ENCODE data around the gene ARL15.
"Not testable (repeated sequence)": the region's sequence is repeated elsewhere in the genome, so short reads cannot be mapped to it uniquely, and the experiment has no call there.

The ARL15 gene

GRCh38 chr5:54310433-54311175 lies at the start of gene ARL15:
Gene ARL15 (minus strand): TSS chr5:54310573.
- DNase-seq: peak; percentile 78

- no peak for DNase-seq
Observed at GRCh38 chr5:54360089-54360488, 49.7 kb upstream of the ARL15 start.

- no peak for DNase-seq
Observed at GRCh38 chr5:54357408-54358058, 47.2 kb upstream of the ARL15 start.

DNA sequence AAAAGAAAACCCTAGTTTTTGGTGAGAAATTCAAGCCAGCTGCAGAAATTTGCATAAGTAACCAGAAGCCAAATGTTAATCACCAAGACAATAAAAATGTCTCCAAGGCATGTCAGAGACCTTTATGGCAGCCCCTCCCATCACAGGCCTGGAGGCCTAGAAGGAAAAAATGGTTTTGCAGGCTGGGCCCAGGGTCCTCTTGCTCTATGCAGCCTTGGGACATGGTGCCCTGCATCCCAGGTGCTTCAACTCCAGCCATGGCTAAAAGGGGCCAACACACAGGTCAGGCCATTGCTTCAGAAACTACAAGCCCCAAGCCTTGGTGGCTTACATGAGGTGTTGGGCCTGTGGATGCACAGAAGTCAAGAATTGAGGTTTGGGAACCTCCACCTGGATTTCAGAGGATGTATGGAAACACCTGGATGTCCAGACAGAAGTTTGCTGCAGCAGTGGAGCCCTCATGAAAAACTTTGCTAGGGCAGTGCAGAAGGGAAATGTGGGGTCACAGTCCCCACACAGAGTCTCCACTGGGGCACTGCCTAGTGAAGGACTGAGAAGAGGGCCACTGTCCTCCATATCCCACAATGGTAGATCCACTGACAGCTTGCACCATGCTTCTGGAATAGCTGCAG lies 43.7 kb upstream of the ARL15 start:
- DNase-seq: not testable (repeated sequence)

- not testable (repeated sequence) for DNase-seq
Observed at GRCh38 chr5:54352580-54352979, 42.2 kb upstream of the ARL15 start.

DNA sequence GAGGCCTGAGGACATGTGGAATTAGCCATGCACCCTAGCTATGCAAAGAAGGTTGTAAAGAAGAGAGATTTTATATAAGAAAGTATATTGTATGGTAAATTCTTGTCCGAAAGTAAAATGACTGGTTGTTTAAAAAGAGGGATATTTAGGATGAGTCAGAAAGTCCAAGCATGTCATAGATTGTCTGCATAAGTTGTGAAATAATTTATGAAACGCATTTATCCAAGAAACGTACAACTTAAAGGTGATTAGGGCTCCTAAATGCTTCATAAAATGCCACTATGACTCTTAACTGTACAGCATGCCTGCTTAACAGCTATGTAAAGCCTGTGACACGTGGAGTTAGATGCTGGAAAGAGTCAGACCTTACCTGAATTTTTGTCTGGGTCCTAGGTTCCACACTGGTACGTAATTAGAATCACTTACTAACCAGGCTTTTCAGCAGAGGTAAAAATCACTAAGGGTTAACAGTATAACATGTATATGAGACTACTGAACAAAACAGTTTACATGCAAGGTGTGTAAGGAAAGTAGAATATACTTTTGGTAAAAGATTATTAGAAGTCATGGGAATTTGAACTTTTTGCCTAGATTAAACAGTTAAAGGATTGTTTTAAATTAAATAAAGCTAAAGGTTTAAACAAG lies 37.0 kb upstream of the ARL15 start:
- no peak for DNase-seq

DNA sequence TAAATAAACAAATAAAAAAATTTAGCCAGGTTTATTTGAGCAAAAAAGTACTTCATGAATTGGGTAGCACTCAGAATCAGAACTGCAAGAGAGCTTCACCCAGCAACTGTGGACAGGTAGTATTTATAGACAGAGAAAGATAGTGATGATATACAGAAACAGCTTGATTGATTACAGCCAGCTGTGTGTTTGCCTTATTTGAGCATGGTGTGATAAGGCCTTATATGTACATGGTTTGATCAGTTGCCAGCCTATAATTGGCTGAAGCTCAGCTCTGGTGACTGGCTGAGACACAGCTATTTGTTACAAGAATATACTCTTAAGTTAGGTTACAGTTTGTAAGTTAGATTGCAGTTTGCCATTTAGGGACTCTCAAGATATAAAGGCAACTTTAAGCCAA lies 34.3 kb upstream of the ARL15 start:
- no peak for DNase-seq

DNA sequence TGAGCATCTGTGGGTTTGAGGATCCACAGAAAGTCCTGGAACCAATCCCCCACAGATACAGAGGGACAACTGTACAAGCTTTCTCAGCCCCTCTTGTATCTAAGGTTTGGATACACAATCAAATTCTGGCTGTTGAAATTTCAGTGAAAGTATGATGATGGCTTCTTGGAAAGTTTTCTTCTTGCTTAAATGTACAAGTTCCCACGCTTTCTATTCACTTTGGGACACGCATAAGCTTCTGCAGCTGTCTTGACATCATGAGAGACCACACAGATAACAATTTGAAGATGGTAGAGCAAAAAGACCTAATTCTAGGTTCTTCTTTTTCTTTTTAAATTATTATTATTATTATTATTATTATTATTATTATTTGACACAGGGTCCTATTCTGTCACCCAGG lies 31.6 kb upstream of the ARL15 start:
- DNase-seq: no peak

- DNase-seq: no peak
Observed at GRCh38 chr5:54337523-54337922, 27.1 kb upstream of the ARL15 start.

GRCh38 chr5:54332720-54333119 lies 22.3 kb upstream of the ARL15 start:
- DNase-seq: no peak

DNA sequence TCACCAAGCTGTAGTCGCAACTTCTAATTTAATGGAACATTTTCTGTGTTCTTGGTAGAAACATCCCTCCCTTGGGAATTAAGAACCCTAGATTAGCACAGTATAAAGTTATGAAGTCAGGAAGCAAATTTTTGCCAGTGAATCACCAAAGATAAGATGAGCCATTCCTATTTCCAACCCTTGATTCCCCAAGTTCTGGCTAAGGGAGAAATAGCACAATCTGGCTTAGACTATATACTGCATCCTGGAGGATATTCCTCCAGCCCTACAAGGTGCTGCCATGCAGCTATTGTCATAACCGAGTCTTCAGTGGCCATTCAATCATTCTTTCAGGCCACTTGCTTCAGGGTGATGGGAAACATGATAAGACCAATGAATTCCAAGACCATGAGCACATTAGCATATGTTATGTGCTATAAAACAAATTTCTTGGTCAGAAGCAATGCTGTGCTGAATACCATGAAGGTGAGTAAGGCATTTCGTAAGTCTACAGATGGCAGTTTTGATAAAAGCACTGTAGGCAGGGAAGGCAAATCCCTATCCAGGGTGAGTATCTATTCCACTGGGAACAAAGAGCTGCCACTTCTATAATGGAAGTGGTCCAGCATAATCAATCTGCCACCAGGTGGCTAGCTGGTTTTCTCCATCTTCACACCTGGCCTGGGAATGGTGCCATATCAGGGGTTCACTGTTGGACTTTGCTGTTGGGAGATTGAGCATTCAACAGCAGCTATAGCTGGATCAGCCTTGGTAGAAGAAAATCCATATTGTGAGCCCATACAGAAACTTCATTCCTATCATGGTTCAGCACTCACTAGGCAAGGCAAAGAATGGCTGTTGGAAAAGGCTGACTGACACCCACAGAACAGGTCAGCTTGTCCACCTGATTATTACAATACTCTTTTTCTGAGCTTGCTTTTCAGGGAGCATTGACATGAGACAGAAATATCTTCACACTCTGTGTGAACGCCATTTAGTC lies 19.6 kb upstream of the ARL15 start:
- DNase-seq: no peak

DNA sequence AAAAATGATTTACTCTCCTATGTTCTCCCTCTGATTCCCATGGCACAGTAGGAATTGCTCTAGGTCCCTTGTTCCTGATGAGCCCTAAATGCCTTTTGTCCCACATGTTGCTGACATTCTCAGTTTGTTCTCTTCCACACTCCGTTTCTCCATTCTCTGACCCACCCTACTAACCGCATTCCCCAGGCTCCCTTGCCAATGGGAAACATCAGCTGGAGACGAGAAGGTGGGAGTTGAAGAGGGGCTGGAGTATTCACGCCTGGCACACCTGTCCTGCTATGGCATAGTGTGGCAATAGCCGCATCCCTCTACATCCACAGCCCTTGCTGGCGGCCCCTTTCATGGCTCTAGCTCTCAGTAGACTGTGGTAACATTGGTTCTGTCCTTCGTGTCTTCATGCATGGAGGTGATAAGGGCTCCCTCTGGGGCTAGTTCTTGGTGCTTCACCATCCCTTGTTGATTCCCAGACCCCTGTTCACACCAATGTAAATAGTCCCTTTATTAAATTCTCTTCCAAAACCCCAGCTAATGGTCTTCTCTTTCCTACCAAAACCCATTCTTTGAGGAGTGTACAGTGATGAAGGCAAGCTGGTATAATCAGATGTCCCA lies 16.4 kb upstream of the ARL15 start:
- DNase-seq: no peak

DNA sequence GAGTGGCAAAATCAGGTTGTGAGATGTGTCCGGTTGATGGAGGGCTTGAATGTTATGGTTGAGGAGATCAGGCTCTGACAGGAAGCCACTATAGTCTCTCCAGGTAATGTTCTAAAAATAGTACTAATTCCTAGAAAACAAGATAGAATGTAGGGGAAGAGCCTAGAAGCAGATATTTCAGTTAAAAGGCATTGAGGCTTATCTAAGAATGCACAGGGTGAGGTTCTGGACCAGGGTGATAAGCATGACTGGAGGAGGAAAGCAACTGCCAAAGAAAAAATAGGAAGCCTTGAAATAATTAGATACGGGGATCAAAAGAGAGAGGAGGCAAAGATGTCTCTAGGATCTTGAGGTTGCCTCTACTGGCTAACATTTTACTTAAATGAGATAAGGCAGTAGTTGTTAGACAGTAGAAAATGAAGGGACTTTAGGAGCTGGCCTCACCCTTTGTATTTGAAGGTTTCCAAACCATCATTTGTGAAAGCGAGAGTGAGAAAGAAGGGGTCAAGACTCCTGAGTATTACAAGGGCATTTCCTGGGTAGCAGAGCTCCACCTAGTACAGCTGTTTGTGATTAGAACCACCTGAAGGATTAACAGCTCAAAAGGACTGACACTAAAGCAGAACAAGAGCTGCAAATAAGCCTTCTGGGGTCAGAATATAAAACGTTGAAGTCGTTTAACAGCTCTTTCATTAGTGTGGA lies 15.4 kb upstream of the ARL15 start:
- DNase-seq: no peak

DNA sequence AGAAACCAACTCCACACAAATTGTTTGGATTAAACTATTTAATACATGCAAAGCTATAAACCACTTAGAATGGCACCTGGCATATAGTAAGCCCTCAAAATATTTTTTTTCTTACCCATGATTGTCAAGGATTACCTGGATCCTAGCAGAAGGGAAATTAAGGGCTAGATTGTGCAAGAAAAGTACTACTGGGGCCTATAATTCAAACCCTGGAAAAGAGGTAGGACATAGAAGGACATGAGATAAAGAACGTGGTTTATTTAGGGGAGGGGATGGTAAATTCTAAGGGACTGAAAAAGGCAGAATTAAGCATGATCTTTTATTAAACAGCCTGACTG lies 14.9 kb upstream of the ARL15 start:
- DNase-seq: no peak

DNA sequence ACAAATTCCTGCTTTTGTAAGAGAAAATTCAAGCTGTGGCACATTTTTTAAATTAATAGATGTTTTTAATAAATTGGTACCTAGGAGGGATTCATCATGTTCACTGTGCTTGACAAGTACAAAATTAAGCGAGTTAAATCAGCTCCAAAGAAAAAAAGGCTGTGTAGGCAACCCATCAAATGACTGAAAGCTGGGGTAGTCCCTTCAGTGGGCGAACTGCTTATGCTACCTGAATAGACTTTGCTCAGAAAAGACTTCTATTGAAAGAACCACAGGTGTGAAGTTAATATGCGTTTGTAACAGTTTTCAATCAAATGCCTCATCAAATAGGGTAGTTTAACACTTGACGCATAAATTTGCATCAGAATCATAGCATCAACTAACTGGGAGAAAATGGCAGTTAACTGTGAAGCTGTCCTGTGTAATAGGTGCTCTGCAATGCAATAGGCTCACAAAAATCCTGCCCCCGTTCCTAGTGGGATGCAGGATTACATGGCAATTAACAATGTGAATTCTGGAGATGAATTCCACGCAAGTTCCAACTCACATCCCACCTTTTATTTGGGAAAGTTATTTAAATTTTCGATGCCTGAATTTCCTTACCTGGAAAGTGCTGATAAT lies 14.4 kb upstream of the ARL15 start:
- DNase-seq: no peak

DNA sequence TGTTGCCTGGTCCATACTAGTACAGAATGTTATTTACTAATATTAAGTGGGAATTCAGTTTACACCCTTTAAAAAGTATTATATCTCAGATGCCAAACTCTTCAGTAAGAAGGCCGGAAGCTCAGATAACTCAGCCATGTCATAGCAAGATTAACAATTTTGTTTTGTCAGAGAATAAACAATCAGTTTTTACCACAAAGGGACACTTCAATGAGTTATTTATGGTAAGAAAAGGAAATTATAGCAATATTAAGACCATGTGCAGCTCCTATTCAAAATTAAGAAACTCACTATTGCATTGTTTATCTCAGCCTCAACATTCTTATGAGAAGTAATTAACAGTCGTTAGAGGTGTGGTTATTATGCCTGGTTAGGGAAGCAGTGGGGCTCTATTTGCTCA lies 13.1 kb upstream of the ARL15 start:
- no peak for DNase-seq

GRCh38 chr5:54320256-54320655 lies 9.9 kb upstream of the ARL15 start:
- DNase-seq: no peak

GRCh38 chr5:54317511-54318260 lies 7.3 kb upstream of the ARL15 start:
- DNase-seq: no peak

DNA sequence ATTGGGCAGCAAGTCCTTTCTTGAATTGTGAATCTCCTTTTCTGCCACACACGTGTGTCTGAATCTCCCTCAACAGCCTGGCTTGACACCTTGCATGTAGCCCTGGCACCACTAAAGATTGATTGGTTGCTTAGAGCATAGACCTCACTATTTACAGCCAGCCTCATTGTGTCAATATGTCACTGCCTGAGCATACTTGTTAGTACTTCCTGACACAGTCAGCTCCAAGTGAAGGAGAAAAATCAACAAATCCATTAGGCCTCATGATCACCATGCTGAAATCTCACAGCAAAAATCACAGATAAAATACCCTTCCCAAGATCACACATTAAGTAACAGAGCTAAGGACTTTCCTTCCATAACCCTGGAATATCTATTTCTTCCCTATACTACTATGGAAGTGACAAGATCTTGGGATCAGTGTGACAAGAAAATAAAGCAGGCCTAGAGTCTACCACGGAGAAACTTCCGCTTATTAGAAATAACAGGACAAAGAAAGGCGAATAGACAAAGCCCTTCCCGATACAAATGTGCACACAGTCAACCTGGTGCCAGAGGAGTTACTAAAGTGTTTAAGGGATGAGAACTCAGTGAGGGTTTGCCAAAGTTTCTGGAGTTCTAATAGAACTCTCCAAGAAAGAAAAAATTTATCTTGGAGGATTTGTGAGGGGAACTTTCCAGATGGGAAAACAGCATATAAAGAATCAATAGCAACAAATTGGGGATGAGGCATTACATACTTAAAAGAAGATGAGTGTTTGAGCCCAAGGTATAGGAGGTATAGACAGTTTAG lies 5.6 kb upstream of the ARL15 start:
- no peak for DNase-seq
